HL-60/S4 treated with retinoic acid at 250 ng/mL for 4 days and 3 days (cell line): Measurements from ENCODE around the gene TPD52L2.
"Not testable (repeated sequence)": the region's sequence is repeated elsewhere in the genome, so short reads cannot be mapped to it uniquely, and the experiment has no call there.

Experiments
- in situ Hi-C: fragments of 300-500 bp; cut with MboI; formaldehyde crosslinking; loops from 2 replicates; pipeline ENCODE4 v1.7.0; 2022; ENCODE audit warnings: low sequenced_read_pairs

TPD52L2 gene

GRCh38 chr20:63878899-63879663, 14.0 kb downstream of the TPD52L2 start:
- in situ Hi-C loops = no loop called here

- in situ Hi-C loops = not testable (repeated sequence)
These were observed 15.8 kb downstream of the TPD52L2 start for GRCh38 chr20:63880901-63881300.

GRCh38 chr20:63881451-63882226, 16.6 kb downstream of the TPD52L2 start:
- in situ Hi-C loops = no loop called here

- in situ Hi-C loops = no loop called here
These were observed 17.5 kb downstream of the TPD52L2 start for GRCh38 chr20:63882257-63883200.

GRCh38 chr20:63883201-63883593, 18.1 kb downstream of the TPD52L2 start:
- in situ Hi-C loops = no loop called here

GRCh38 chr20:63884506-63885263, 19.6 kb downstream of the TPD52L2 start:
- in situ Hi-C loops = no loop called here

GRCh38 chr20:63885264-63886053, 20.4 kb downstream of the TPD52L2 start:
- in situ Hi-C loops = no loop called here

- in situ Hi-C loops = no loop called here
These were observed 21.0 kb downstream of the TPD52L2 start for GRCh38 chr20:63886054-63886419.

- in situ Hi-C loops = no loop called here
These were observed 21.9 kb downstream of the TPD52L2 start for GRCh38 chr20:63886921-63887320.

- in situ Hi-C loops = no loop called here
These were observed 24.5 kb downstream of the TPD52L2 start for GRCh38 chr20:63889241-63890200.

- in situ Hi-C loops = no loop called here
These were observed 25.1 kb downstream of the TPD52L2 start for GRCh38 chr20:63890201-63890576.

GRCh38 chr20:63890616-63891015, 25.5 kb downstream of the TPD52L2 start:
- in situ Hi-C loops = no loop called here

- in situ Hi-C loops = no loop called here
These were observed 26.3 kb downstream of the TPD52L2 start for GRCh38 chr20:63891061-63892002.

- in situ Hi-C loops = no loop called here
These were observed 27.3 kb downstream of the TPD52L2 start for GRCh38 chr20:63892402-63892801.

GRCh38 chr20:63893999-63894357, 28.9 kb downstream of the TPD52L2 start:
- in situ Hi-C loops = no loop called here

GRCh38 chr20:63894358-63895201, 29.5 kb downstream of the TPD52L2 start, which contains the start of gene DNAJC5:
Gene DNAJC5 (plus strand): TSS chr20:63895126. CDS start chr20:63928346, 33,220 bp downstream.
- in situ Hi-C loops = no loop called here
